Tibial artery (tissue), 4 donors: ENCODE results near the gene NTPCR.

Experiments
- DNase-seq, 2 donors: peaks; one replicate each; pipeline ENCODE4 v3.0.0-alpha.2; 2019
- H3K27ac ChIP-seq, 2 donors: fragments of 200-600 bp; sonication (generic) in 1 of 2; 1 replicate in 1 of 2; 2 replicates in 1 of 2; pipeline ENCODE4 v1.5.1; 2018 to 2019; ENCODE audit warnings: mild to moderate bottlenecking in 1 of 2
- H3K27me3 ChIP-seq, 2 donors: fragments of 200-600 bp; sonication (generic) in 1 of 2; one replicate each; pipeline versions ENCODE4 v1.5.1 to v1.6.0; 2016 to 2019
- H3K36me3 ChIP-seq, 3 donors: fragments of 200-600 bp; sonication (generic) in 2 of 3; one replicate each; pipeline ENCODE4 v1.5.1; 2016 to 2019; ENCODE audit warnings: mild to moderate bottlenecking in 2 of 3
- H3K4me1 ChIP-seq, 4 donors: fragments of 200-600 bp; sonication (generic) in 2 of 4; 1 replicate in 3 of 4; 2 replicates in 1 of 4; pipeline ENCODE4 v1.5.1; 2016 to 2019
- H3K4me3 ChIP-seq, 2 donors: fragments of 200-600 bp; sonication (generic) in 1 of 2; 1 replicate in 1 of 2; 2 replicates in 1 of 2; pipeline ENCODE4 v1.5.1; 2018 to 2019; ENCODE audit warnings: mild to moderate bottlenecking in 2 of 2
- H3K9me3 ChIP-seq, 3 donors: fragments of 200-600 bp; sonication (generic) in 1 of 3; one replicate each; pipeline ENCODE4 v1.5.1; 2016 to 2019
- intact Hi-C: fragments of 100-400 bp; cut with DNase I; formaldehyde crosslinking; loops from one replicate; pipeline ENCODE4 v1.15.0; 2023; ENCODE audit warnings: low total_unique reads
- TF ChIP-seq, protein P1 (sequence below), 2 experiments: fragments of 200-600 bp in 1 of 2; fragments of 450-650 bp in 1 of 2; IDR thresholded peaks; one replicate each; pipeline ENCODE4 v1.5.1; 2017 to 2019; ENCODE audit warnings: antibody characterized with exemption in 2 of 2, mild to moderate bottlenecking in 1 of 2, moderate library complexity in 1 of 2

The NTPCR gene

DNA sequence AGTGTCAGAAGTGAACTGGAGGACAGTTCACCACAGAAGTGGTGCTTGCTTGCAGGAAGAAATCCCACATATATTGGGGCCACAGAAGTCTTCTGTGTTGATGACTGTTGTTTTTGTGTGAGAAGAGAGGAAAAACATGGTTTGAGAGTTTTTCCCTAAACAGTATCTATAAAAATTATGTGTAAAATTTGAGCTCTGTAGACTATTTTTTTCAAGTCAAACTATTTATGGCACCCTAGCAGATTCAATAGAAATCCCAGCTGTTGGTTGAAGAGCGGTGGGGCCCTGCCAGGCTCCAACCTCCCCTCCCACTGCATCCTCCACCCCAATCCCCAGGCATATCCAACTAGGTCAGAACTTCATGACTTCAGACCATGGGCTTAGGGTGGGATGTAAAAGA is 61.6 kb downstream of the NTPCR start:
- H3K4me1 ChIP-seq: no peaks in the 10 kb centered on the region
- H3K27me3 ChIP-seq: no peaks in the 10 kb centered on the region
- no peaks in the 10 kb centered on the region for H3K9me3 ChIP-seq
- intact Hi-C loops: no loop called here
- H3K36me3 ChIP-seq: peaks cover 0 to 16% (median 0%) of the 10 kb centered on the region in 3 donors
- no peak overlapping the region for H3K4me3 ChIP-seq
- no peak for DNase-seq
- no peak overlapping the region for H3K27ac ChIP-seq
- TF ChIP-seq, protein P1, sequence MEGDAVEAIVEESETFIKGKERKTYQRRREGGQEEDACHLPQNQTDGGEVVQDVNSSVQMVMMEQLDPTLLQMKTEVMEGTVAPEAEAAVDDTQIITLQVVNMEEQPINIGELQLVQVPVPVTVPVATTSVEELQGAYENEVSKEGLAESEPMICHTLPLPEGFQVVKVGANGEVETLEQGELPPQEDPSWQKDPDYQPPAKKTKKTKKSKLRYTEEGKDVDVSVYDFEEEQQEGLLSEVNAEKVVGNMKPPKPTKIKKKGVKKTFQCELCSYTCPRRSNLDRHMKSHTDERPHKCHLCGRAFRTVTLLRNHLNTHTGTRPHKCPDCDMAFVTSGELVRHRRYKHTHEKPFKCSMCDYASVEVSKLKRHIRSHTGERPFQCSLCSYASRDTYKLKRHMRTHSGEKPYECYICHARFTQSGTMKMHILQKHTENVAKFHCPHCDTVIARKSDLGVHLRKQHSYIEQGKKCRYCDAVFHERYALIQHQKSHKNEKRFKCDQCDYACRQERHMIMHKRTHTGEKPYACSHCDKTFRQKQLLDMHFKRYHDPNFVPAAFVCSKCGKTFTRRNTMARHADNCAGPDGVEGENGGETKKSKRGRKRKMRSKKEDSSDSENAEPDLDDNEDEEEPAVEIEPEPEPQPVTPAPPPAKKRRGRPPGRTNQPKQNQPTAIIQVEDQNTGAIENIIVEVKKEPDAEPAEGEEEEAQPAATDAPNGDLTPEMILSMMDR (IDR thresholded peaks at IDR 0.05): no peak

DNA sequence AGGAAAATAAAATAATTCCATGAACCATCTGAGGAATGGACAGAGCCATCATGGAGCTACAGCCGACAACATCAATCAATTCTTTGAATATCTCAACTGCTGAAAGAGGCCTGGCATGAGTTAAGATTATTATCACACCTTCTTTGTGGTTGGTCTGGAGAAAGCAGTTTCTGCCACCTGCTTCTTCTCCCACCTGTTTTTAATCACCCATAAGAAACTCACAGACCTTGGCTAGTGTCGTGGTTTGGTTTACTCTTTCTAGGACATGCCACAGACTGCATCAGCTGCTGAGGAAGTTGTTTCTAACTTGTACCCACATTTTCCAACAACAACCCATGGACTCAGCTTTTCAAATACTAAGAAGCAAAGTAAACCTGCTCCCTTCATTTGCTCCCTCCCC is 65.6 kb downstream of the NTPCR start:
- TF ChIP-seq, protein P1 (IDR thresholded peaks at IDR 0.05): no peak
- Histone ChIP-seq H3K9me3 (no peaks in the 10 kb centered on the region), H3K36me3 (peaks cover 0 to 16% (median 0%) of the 10 kb centered on the region in 3 donors), H3K27me3 (no peaks in the 10 kb centered on the region), H3K27ac (no peak overlapping the region), H3K4me1 (no peaks in the 10 kb centered on the region), H3K4me3 (no peak overlapping the region)
- DNase-seq: no peak
- intact Hi-C loops: no loop called here

DNA sequence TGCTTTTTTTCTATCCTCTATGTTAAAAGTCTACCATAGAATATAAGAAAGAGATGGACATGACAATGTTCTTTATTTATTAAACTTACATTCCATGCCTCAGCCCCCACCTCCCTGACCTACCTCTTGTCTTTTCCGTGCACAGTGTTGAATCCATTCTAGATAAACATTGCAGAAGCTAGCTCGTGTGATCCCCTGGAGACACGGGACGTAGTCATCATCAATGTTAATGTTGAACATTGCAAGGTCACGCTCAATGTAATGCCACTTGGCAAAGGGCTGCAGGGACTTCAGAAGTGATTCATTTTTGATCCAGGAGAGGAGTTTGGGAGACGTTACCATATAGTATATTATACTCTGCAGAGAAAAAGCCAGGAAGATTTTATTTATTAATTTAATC is 66.4 kb downstream of the NTPCR start:
- DNase-seq: no peak
- Histone ChIP-seq H3K9me3 (no peaks in the 10 kb centered on the region), H3K4me3 (no peak overlapping the region), H3K36me3 (peaks cover 0 to 15% (median 0%) of the 10 kb centered on the region in 3 donors), H3K4me1 (no peaks in the 10 kb centered on the region), H3K27me3 (no peaks in the 10 kb centered on the region), H3K27ac (no peak overlapping the region)
- intact Hi-C loops: no loop called here
- TF ChIP-seq, protein P1 (IDR thresholded peaks at IDR 0.05): no peak

DNA sequence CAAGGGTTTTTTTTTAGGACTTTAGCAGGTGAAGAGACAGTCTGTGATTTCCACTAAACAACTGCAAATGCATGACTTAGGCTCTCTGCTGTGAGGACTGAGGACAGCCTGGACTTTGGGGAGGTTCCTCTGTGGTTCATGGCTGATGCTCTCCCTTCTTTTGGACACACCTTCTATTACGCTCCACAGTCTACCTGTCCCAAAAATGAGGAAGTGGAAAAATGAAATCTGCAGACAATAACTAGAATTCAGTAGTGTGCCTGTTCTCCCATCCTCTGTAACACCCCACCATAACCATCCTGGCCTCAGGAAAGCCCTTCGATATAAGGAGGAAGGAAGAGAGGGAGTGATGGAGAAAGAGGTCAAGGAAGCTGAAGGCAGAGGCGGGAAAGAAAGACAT is 68.7 kb downstream of the NTPCR start:
- no peak for DNase-seq
- Histone ChIP-seq H3K27ac (no peak overlapping the region), H3K9me3 (no peaks in the 10 kb centered on the region), H3K27me3 (no peaks in the 10 kb centered on the region), H3K4me1 (no peaks in the 10 kb centered on the region), H3K4me3 (no peak overlapping the region), H3K36me3 (no peaks in the 10 kb centered on the region)
- intact Hi-C loops: no loop called here
- TF ChIP-seq, protein P1 (IDR thresholded peaks at IDR 0.05): no peak

DNA sequence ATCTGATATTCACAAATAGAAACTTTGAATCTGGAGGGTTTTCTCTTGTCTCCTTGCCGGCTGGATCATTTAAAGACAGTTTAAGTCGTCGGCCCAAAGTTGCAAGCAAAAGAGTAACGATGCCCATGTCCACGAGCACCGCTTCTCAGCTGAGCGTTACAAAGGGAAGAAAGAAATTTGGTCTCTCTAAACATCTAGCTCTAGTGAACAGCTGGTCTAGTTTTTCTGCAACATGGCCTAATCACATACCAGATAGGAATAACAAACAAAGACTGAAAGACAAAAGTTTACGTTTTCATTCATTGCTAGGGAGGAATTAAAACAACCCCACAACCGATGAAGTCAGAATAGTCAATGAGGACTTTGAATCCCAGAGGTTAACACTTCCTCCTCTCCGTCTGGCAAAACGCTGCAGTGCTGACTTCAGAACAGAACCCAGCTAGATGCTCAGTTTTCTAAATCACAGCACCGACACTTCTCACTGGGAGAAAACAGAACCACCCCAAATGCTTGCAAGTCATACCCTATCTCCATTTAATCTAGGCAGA is 69.4 kb downstream of the NTPCR start:
- no peak for DNase-seq
- Histone ChIP-seq H3K36me3 (no peaks in the 10 kb centered on the region), H3K4me3 (no peak overlapping the region), H3K27ac (no peak overlapping the region), H3K27me3 (no peaks in the 10 kb centered on the region), H3K4me1 (no peaks in the 10 kb centered on the region), H3K9me3 (no peaks in the 10 kb centered on the region)
- TF ChIP-seq, protein P1 (IDR thresholded peaks at IDR 0.05): no peak
- intact Hi-C loops: no loop called here

DNA sequence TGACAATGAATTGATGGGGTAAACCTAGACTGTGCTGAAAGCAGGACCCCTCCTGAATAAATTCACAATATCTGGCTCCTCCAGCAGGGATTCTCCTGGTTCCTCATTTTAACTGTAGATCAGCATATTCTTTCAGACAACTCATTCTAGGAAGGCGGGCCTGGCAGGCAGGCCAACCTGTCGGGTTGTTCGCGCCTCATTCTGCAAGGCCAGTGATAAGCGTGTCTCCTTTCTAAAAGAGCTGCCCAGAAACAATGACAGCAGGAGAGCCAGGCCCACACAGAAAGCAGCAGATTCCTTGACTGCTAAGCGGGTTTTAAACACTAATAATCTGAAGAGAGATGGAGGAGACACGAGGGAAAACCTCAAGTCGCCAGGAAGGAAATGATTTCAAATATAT is 70.0 kb downstream of the NTPCR start:
- peak in 1 of 2 donors; percentile 26 for DNase-seq
- Histone ChIP-seq H3K27ac (no peak overlapping the region), H3K36me3 (no peaks in the 10 kb centered on the region), H3K4me3 (no peak overlapping the region), H3K4me1 (no peaks in the 10 kb centered on the region), H3K27me3 (no peaks in the 10 kb centered on the region), H3K9me3 (no peaks in the 10 kb centered on the region)
- TF ChIP-seq, protein P1 (IDR thresholded peaks at IDR 0.05): no peak
- intact Hi-C loops: no loop called here
